Tibial nerve (tissue), 4 donors: ENCODE results near the gene PCSK1.

Source experiments
- CTCF ChIP-seq, 5 experiments: fragments of 200-600 bp in 3 of 5; fragments of 450-650 bp in 2 of 5; sonication (generic) in 3 of 5; IDR thresholded peaks; one replicate each; pipeline ENCODE4 v1.5.1; 2016 to 2019; ENCODE audit warnings: antibody characterized with exemption in 5 of 5, mild to moderate bottlenecking in 3 of 5, moderate library complexity in 2 of 5
- EP300 ChIP-seq, 2 donors: sonication (generic); formaldehyde crosslinking; IDR thresholded peaks; one replicate each; pipeline ENCODE4 v1.6.1; 2017; ENCODE audit warnings: antibody characterized with exemption in 2 of 2, mild to moderate bottlenecking in 1 of 2
- POLR2A ChIP-seq, 2 donors: fragments of 450-650 bp; IDR thresholded peaks; one replicate each; pipeline ENCODE4 v1.6.1; 2017; ENCODE audit warnings: antibody characterized with exemption in 2 of 2, mild to moderate bottlenecking in 2 of 2, moderate library complexity in 2 of 2

- TF ChIP-seq CTCF (IDR thresholded peaks at IDR 0.05) (no peak), EP300 (IDR thresholded peaks at IDR 0.05) (no peak), POLR2A (IDR thresholded peaks at IDR 0.05) (no peak)
Measured at GRCh38 chr5:96412868-96413449, 20.1 kb downstream of the PCSK1 start.
